OCI-LY3 (cell line): Measurements from ENCODE around the gene KPRP.

Experiments used
- H2AFZ ChIP-seq: fragments of 200-600, 300-600 bp; shearing (Covaris generic); 2 replicates; pipeline ENCODE4 v1.6.0; 2014; ENCODE audit warnings: antibody characterized with exemption, low read depth, low read length
- H3K27ac ChIP-seq: fragments of 200-600, 300-600 bp; sonication (generic); 2 replicates; pipeline ENCODE4 v1.5.1; 2014; ENCODE audit warnings: mild to moderate bottlenecking, low read length, moderate library complexity, mixed read lengths
- H3K27me3 ChIP-seq: fragments of 200-600, 300-600 bp; sonication (generic); 2 replicates; pipeline ENCODE4 v1.6.1; 2014; ENCODE audit warnings: low read depth, low read length, mixed read lengths
- H3K36me3 ChIP-seq: fragments of 200-600, 300-600 bp; sonication (generic); replicated peaks from 2 replicates; pipeline ENCODE3; 2014; ENCODE audit warnings: low read depth, low read length, mixed read lengths
- H3K4me1 ChIP-seq: fragments of 300-600, 200-600 bp; sonication (generic); 2 replicates; pipeline ENCODE4 v1.6.1; 2014; ENCODE audit warnings: low read length, mixed read lengths
- H3K4me2 ChIP-seq: fragments of 200-600, 300-600 bp; sonication (generic); 2 replicates; pipeline ENCODE4 v1.6.1; 2014; ENCODE audit warnings: low read length, mixed read lengths
- H3K4me3 ChIP-seq: fragments of 300-600, 200-600 bp; sonication (generic); 2 replicates; pipeline ENCODE4 v1.5.1; 2014; ENCODE audit warnings: antibody characterized with exemption, mild to moderate bottlenecking, low read length, moderate library complexity
- H3K79me2 ChIP-seq: fragments of 300-600, 200-600 bp; shearing (Covaris generic); 2 replicates; pipeline ENCODE4 v1.6.1; 2014; ENCODE audit warnings: mild to moderate bottlenecking, low read length, mixed read lengths
- H3K9ac ChIP-seq: fragments of 300-600, 200-600 bp; shearing (Covaris generic); 2 replicates; pipeline ENCODE4 v1.6.0; 2014; ENCODE audit warnings: mild to moderate bottlenecking, low read length, moderate library complexity
- H3K9me3 ChIP-seq: fragments of 200-600, 300-600 bp; shearing (Covaris generic); 2 replicates; pipeline ENCODE4 v1.6.1; 2014; ENCODE audit warnings: low read length, mixed read lengths; ENCODE audit not compliant: insufficient read depth
- H4K20me1 ChIP-seq: fragments of 200-600, 300-600 bp; sonication (generic); 2 replicates; pipeline ENCODE4 v1.6.1; 2016; ENCODE audit warnings: low read length, mixed read lengths; ENCODE audit not compliant: insufficient read depth
- CTCF ChIP-seq: fragments of 200-600, 300-600 bp; sonication (generic); IDR thresholded peaks from 2 replicates; pipeline ENCODE4 v1.5.1; 2014; ENCODE audit warnings: antibody characterized with exemption, low read length, low read depth
- EZH2phosphoT487 ChIP-seq: fragments of 200-600 bp; shearing (Covaris generic); IDR thresholded peaks from 2 replicates; pipeline ENCODE4 v1.6.1; 2018; ENCODE audit warnings: antibody characterized with exemption, mixed run types, low read depth

KPRP gene

DNA sequence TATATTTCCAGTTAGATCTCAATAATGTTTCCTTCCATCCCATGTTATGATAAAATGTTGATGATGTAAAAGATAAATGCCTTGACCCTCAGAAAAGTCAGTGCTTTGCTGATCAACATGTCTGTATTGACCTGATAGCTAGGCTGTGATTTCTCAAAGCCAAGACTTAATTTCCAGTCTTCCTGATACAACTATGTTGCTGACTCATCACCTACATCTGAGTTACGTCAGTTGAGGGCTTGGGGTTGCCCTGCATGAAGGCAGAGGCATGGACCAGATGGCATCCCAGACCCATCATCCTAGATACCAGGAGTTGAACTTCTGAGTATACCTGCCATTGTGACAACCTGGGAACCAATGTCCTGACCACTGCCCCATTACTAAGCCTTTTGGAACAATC lies 43.5 kb downstream of the KPRP start:
- H3K9ac ChIP-seq = no peak overlapping the region

DNA sequence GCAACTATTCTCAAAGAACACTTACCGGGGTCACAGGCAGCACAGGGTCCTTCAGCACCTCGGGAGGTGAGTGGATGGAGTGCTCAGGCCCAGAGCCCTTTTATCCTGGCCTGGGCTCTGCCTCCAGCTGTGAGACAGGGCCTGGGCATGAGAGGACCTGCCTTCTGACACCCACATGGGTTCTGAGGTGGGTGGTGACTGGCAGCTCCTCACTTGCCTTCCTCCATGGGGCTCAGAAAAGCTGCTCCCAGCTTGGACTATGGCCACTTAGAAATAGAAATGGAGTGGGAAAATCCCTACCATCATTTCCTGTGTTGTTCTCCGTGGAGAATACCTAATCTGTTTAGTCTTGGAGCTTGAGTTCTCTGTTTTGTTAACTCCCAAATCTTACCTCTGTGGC lies 48.8 kb downstream of the KPRP start, which contains the start of gene LCE1C:
TSS of gene LCE1C (minus strand) at position 76 of the 400 bp plus-strand sequence. CDS start 1,173 bp downstream, outside the sequence.
- no peak for TF ChIP-seq CTCF
- TF ChIP-seq EZH2phosphoT487 = no peak
- Histone ChIP-seq H4K20me1 (no peaks in the 10 kb centered on the region), H3K27me3 (peaks cover 39% of the 10 kb centered on the region), H3K27ac (no peak within 1 kb of the TSS), H3K9me3 (no peaks in the 10 kb centered on the region), H3K9ac (no peak within 1 kb of the TSS), H3K4me1 (peaks cover 14% of the 10 kb centered on the region), H2AFZ (no peak within 1 kb of the TSS), H3K4me3 (no peak within 1 kb of the TSS), H3K4me2 (no peak within 1 kb of the TSS), H3K79me2 (no peaks in the 10 kb centered on the region), H3K36me3 (no peaks in the 10 kb centered on the region)

More for the DNA sequence above, 43.5 kb downstream of the KPRP start:
- no peak for TF ChIP-seq CTCF
- TF ChIP-seq EZH2phosphoT487 = no peak
- H3K4me1 ChIP-seq = no peaks in the 10 kb centered on the region
- H3K27me3 ChIP-seq = peaks cover 38% of the 10 kb centered on the region
- H3K9me3 ChIP-seq = no peaks in the 10 kb centered on the region
- H3K79me2 ChIP-seq = no peaks in the 10 kb centered on the region
- no peak overlapping the region for H3K4me3 ChIP-seq
- no peaks in the 10 kb centered on the region for H3K36me3 ChIP-seq
- no peak overlapping the region for H2AFZ ChIP-seq
- no peak overlapping the region for H3K4me2 ChIP-seq
- no peak overlapping the region for H3K27ac ChIP-seq
- no peaks in the 10 kb centered on the region for H4K20me1 ChIP-seq

- no peaks in the 10 kb centered on the region for H3K9me3 ChIP-seq
- no peak overlapping the region for H2AFZ ChIP-seq
- H3K27ac ChIP-seq = no peak overlapping the region
- no peaks in the 10 kb centered on the region for H3K36me3 ChIP-seq
- H3K79me2 ChIP-seq = no peaks in the 10 kb centered on the region
- H4K20me1 ChIP-seq = no peaks in the 10 kb centered on the region
- TF ChIP-seq CTCF (no peak), EZH2phosphoT487 (no peak)
- peaks cover 45% of the 10 kb centered on the region for H3K27me3 ChIP-seq
- H3K4me2 ChIP-seq = peak overlapping the region; percentile 31; the same call in 1 of the 2 replicates
- no peak overlapping the region for H3K4me3 ChIP-seq
- H3K4me1 ChIP-seq = peaks cover 15% of the 10 kb centered on the region
- no peak overlapping the region for H3K9ac ChIP-seq
These were observed 53.2 kb downstream of the KPRP start for GRCh38 chr1:152811050-152811449.
